H1 (cell line): ENCODE measurements around the gene ATP6AP1. TPM values are rescaled to one million over a fixed set of nuclear protein-coding genes. Genes with fewer than 3 reads are reported as not detected.

ENCODE experiments used
- CTCF ChIA-PET: fragments of 300-600 bp; sonication (Branson Sonifier 250); formaldehyde crosslinking; loops from one replicate; lab custom pipeline; 2021; ENCODE audit not compliant: partially characterized antibody; lab: Charles Lee
- POLR2A ChIA-PET: fragments of 300-600 bp; sonication (Branson Sonifier 250); formaldehyde crosslinking; loops from one replicate; lab custom pipeline; 2021; ENCODE audit warnings: inconsistent platforms; ENCODE audit not compliant: partially characterized antibody; lab: Charles Lee
- DNase-seq, 2 experiments: peaks; one replicate each; pipeline versions ENCODE4 v3.0.0 to v3.0.0-alpha.2; 2010 to 2022; ENCODE audit warnings: low spot score in 2 of 2, low read depth in 1 of 2, mixed read lengths in 1 of 2
- FAIRE-seq: peaks from 2 replicates; lab custom pipeline; 2011; peaks lifted over from hg19 to GRCh38; lab: Jason Lieb, UNC
- H2AFZ ChIP-seq: 2 replicates; pipeline ENCODE4 v1.8.1; 2012; ENCODE audit warnings: low read length, inconsistent platforms
- H2AK5ac ChIP-seq: 2 replicates; pipeline ENCODE4 v1.6.1; 2013; ENCODE audit warnings: low read depth, low read length
- H2BK120ac ChIP-seq: replicated peaks from 2 replicates; pipeline ENCODE3; 2013; ENCODE audit warnings: low read depth, low read length, inconsistent platforms
- H2BK12ac ChIP-seq: 2 replicates; pipeline ENCODE4 v1.6.1; 2013; ENCODE audit warnings: low read depth, low read length
- H2BK15ac ChIP-seq: 2 replicates; pipeline ENCODE4 v1.6.1; 2013; ENCODE audit warnings: low read length
- H2BK20ac ChIP-seq: 2 replicates; pipeline ENCODE4 v1.6.1; 2013; ENCODE audit warnings: low read length
- H2BK5ac ChIP-seq: 2 replicates; pipeline ENCODE4 v1.6.1; 2013; ENCODE audit warnings: low read depth, low read length
- H3K14ac ChIP-seq: 2 replicates; pipeline ENCODE4 v1.6.1; 2013; ENCODE audit warnings: inconsistent platforms; ENCODE audit not compliant: insufficient read length
- H3K18ac ChIP-seq: 2 replicates; pipeline ENCODE4 v1.6.1; 2013; ENCODE audit warnings: low read length; ENCODE audit errors: extremely low read depth
- H3K23ac ChIP-seq: 2 replicates; pipeline ENCODE4 v1.6.1; 2013; ENCODE audit warnings: inconsistent platforms; ENCODE audit not compliant: insufficient read length
- H3K23me2 ChIP-seq: 2 replicates; pipeline ENCODE4 v1.6.1; 2013; ENCODE audit warnings: low read depth, low read length
- H3K27ac ChIP-seq: 2 replicates; pipeline ENCODE4 v1.6.1; 2011; ENCODE audit warnings: low read depth, low read length, inconsistent platforms
- H3K27me3 ChIP-seq, 4 experiments: replicated peaks in 1 of 4; 1 replicate in 1 of 4; 2 replicates in 3 of 4; pipeline versions ENCODE4 v1.6.1 to v1.8.1; 2011 to 2013; ENCODE audit warnings: low read length in 3 of 4, mild to moderate bottlenecking in 3 of 4, inconsistent platforms in 2 of 4, mixed read lengths in 2 of 4, moderate library complexity in 1 of 4; ENCODE audit not compliant: control insufficient read depth in 3 of 4, insufficient read depth in 3 of 4; ENCODE audit errors: extremely low read depth in 1 of 4
- H3K36me3 ChIP-seq, 4 experiments: 2 replicates each; pipeline versions ENCODE4 v1.6.1 to v1.8.1; 2011 to 2013; ENCODE audit warnings: mild to moderate bottlenecking in 4 of 4, low read length in 3 of 4, moderate library complexity in 2 of 4, control low read depth in 1 of 4, inconsistent platforms in 1 of 4; ENCODE audit not compliant: insufficient read depth in 4 of 4, control insufficient read depth in 2 of 4
- H3K4ac ChIP-seq: replicated peaks from 2 replicates; pipeline ENCODE3; 2013; ENCODE audit warnings: low read length, low read depth, mixed read lengths, inconsistent platforms; ENCODE audit not compliant: insufficient read length
- H3K4me1 ChIP-seq, 4 experiments: replicated peaks in 1 of 4; 1 replicate in 1 of 4; 2 replicates in 3 of 4; pipeline versions ENCODE4 v1.6.1 to v1.8.1; 2011 to 2013; ENCODE audit warnings: low read length in 3 of 4, inconsistent platforms in 2 of 4, mixed read lengths in 1 of 4; ENCODE audit not compliant: insufficient read depth in 4 of 4, control insufficient read depth in 3 of 4
- H3K4me2 ChIP-seq, 2 experiments: 2 replicates each; pipeline versions ENCODE4 v1.6.1 to v1.8.1; 2011 to 2013; ENCODE audit warnings: low read depth in 2 of 2, low read length in 2 of 2, control low read depth in 1 of 2, inconsistent platforms in 1 of 2, mild to moderate bottlenecking in 1 of 2; ENCODE audit not compliant: insufficient read depth in 1 of 2
- H3K4me3 ChIP-seq, 4 experiments: fragments of 200-600, 300-600 bp in 1 of 4; sonication (generic), shearing (Covaris generic), sonication (Bioruptor Twin) in 1 of 4; 2 replicates each; pipeline versions ENCODE4 v1.5.1 to v1.8.1; 2011 to 2016; ENCODE audit warnings: low read length in 4 of 4, low read depth in 3 of 4, control low read depth in 2 of 4, inconsistent platforms in 2 of 4, mild to moderate bottlenecking in 2 of 4, mixed read lengths in 1 of 4, moderate library complexity in 1 of 4; ENCODE audit not compliant: insufficient read depth in 2 of 4; ENCODE audit errors: extremely low read depth in 1 of 4
- H3K56ac ChIP-seq: replicated peaks from 2 replicates; pipeline ENCODE3; 2013; ENCODE audit warnings: low read depth, mild to moderate bottlenecking, mixed read lengths, low read length, inconsistent platforms; ENCODE audit not compliant: insufficient read length
- H3K79me1 ChIP-seq: 2 replicates; pipeline ENCODE4 v1.6.1; 2013; ENCODE audit warnings: low read depth, low read length, control low read depth
- H3K79me2 ChIP-seq, 2 experiments: 2 replicates each; pipeline versions ENCODE4 v1.6.1 to v1.8.1; 2012 to 2013; ENCODE audit warnings: low read length in 2 of 2, mild to moderate bottlenecking in 2 of 2, inconsistent platforms in 1 of 2; ENCODE audit not compliant: insufficient read depth in 2 of 2, control insufficient read depth in 1 of 2
- H3K9ac ChIP-seq, 4 experiments: replicated peaks in 1 of 4; 1 replicate in 1 of 4; 2 replicates in 3 of 4; pipeline versions ENCODE4 v1.6.1 to v1.8.1; 2011 to 2013; ENCODE audit warnings: low read depth in 3 of 4, low read length in 3 of 4, control low read depth in 2 of 4, mild to moderate bottlenecking in 2 of 4, moderate library complexity in 2 of 4, inconsistent platforms in 1 of 4; ENCODE audit errors: extremely low read depth in 1 of 4
- H3K9me3 ChIP-seq, 2 experiments: 2 replicates each; pipeline versions ENCODE4 v1.6.1 to v1.8.1; 2012 to 2013; ENCODE audit warnings: mild to moderate bottlenecking in 2 of 2, moderate library complexity in 2 of 2, control low read depth in 1 of 2, inconsistent platforms in 1 of 2, low read depth in 1 of 2, low read length in 1 of 2, mixed read lengths in 1 of 2; ENCODE audit not compliant: insufficient read depth in 2 of 2
- H4K20me1 ChIP-seq, 2 experiments: replicated peaks in 1 of 2; 2 replicates each; pipeline versions ENCODE3 to v1.8.1; 2011 to 2013; ENCODE audit warnings: inconsistent platforms in 2 of 2, low read length in 2 of 2, mild to moderate bottlenecking in 1 of 2; ENCODE audit not compliant: insufficient read depth in 2 of 2, control insufficient read depth in 1 of 2
- H4K5ac ChIP-seq: 2 replicates; pipeline ENCODE4 v1.6.1; 2013; ENCODE audit warnings: low read length, low read depth, mixed read lengths, inconsistent platforms; ENCODE audit not compliant: insufficient read length
- H4K8ac ChIP-seq: 2 replicates; pipeline ENCODE4 v1.8.0; 2013; ENCODE audit warnings: mild to moderate bottlenecking, moderate library complexity, low read length, inconsistent platforms; ENCODE audit not compliant: insufficient read depth; ENCODE audit errors: extremely low read depth
- H4K91ac ChIP-seq: replicated peaks from 2 replicates; pipeline ENCODE3; 2013; ENCODE audit warnings: low read length, mixed read lengths, inconsistent platforms; ENCODE audit not compliant: insufficient read length
- CBX5 ChIP-seq: fragments of 300-800, 300-1000 bp; sonication (generic); IDR thresholded peaks from 2 replicates; pipeline ENCODE4 v1.7.1; 2016; ENCODE audit warnings: antibody characterized with exemption, low read length, low read depth
- EZH2 ChIP-seq: fragments of 200-600 bp; sonication (generic); IDR thresholded peaks from 2 replicates; pipeline ENCODE4 v1.7.1; 2012; ENCODE audit warnings: low read depth, mild to moderate bottlenecking, moderate library complexity, low read length, inconsistent platforms; ENCODE audit not compliant: severe bottlenecking
- GABPA ChIP-seq: IDR thresholded peaks from 2 replicates; pipeline ENCODE4 v1.6.1; 2011; ENCODE audit warnings: mild to moderate bottlenecking, low read length, moderate library complexity, borderline replicate concordance; ENCODE audit not compliant: insufficient read depth
- JUND ChIP-seq: IDR thresholded peaks from 2 replicates; pipeline ENCODE4 v1.6.1; 2011; ENCODE audit warnings: mild to moderate bottlenecking, improper control_type of control experiment, low read length
- YY1 ChIP-seq: IDR thresholded peaks from 2 replicates; pipeline ENCODE4 v1.6.1; 2011; ENCODE audit warnings: low read depth, mild to moderate bottlenecking, low read length
- WGBS, 2 experiments: shearing (Covaris generic) in 1 of 2; methylation state at CpG; one replicate each; pipeline versions ENCODE4 v1.1.6 to v1.1.7; 2013 to 2015; ENCODE audit warnings: low lambda C conversion rate in 2 of 2, mixed read lengths in 2 of 2, inconsistent platforms in 1 of 2, low coverage in 1 of 2, missing lambda C conversion rate in 1 of 2; ENCODE audit not compliant: insufficient replicate concordance in 2 of 2, insufficient coverage in 1 of 2, insufficient read length in 1 of 2; ENCODE audit errors: extremely low coverage in 1 of 2, missing lambda C conversion rate in 1 of 2; 5-methylcytosine and 5-hydroxymethylcytosine counted together
- long read RNA-seq, 2 experiments: library from RNA in 1 of 2; library from capped mRNA in 1 of 2; stranded (forward); transcript quantifications; one replicate each; pipeline ENCODE4 v2.0.0, GENCODE V29; 2021; ENCODE audit warnings: inconsistent platforms in 1 of 2
- polyA minus RNA-seq, 3 experiments: library from RNA; depleted of rRNA, polyadenylated mRNA; stranded (reverse); fragments of >200 nt; gene quantifications; 1 replicate in 2 of 3; 2 replicates in 1 of 3; pipeline ENCODE4 v1.2.3, GENCODE V29; 2011
- polyA plus RNA-seq, 7 experiments: library from polyadenylated mRNA; depleted of rRNA in 3 of 7; stranded (reverse) in 5 of 7; unstranded in 2 of 7; fragments of >200 nt in 5 of 7; fragments of 200-250 nt in 2 of 7; gene quantifications; 1 replicate in 5 of 7; 2 replicates in 1 of 7; 4 replicates in 1 of 7; pipeline versions ENCODE4 v1.2.1 to v1.2.3, GENCODE V29; 2011 to 2013; ENCODE audit warnings: missing spikeins in 2 of 7, mixed read lengths in 2 of 7
- total RNA-seq: library from RNA; stranded (reverse); fragmentation: NEBNext Ultra II Directional; extraction: Animal tissue kit (Norgen Biotek cat#: 25700); gene quantifications from 2 replicates; pipeline ENCODE4 v1.2.1, GENCODE V29; 2021

Gene ATP6AP1, protein sequence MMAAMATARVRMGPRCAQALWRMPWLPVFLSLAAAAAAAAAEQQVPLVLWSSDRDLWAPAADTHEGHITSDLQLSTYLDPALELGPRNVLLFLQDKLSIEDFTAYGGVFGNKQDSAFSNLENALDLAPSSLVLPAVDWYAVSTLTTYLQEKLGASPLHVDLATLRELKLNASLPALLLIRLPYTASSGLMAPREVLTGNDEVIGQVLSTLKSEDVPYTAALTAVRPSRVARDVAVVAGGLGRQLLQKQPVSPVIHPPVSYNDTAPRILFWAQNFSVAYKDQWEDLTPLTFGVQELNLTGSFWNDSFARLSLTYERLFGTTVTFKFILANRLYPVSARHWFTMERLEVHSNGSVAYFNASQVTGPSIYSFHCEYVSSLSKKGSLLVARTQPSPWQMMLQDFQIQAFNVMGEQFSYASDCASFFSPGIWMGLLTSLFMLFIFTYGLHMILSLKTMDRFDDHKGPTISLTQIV
- 44.6 and 46.7 TPM in 2 replicates for total RNA-seq
- polyA plus RNA-seq (2011; rRNA removed): 80.8 and 87.8 TPM in 2 replicates
- polyA plus RNA-seq (2011; cell fraction: cytosol; rRNA removed): 58.9 TPM
- 94.7 TPM for polyA plus RNA-seq (2011; cell fraction: nucleus; rRNA removed)
- 46.4 to 57.5 TPM (median 56.2 TPM) in 4 replicates for polyA plus RNA-seq (2012, experiment 1 of 2)
- 65.0 TPM for polyA plus RNA-seq (2012, experiment 2 of 2)
- 70.2 TPM for polyA plus RNA-seq (2013, experiment 1 of 2)
- polyA plus RNA-seq (2013, experiment 2 of 2): 69.9 TPM
- 45.2 and 52.0 TPM in 2 replicates for polyA minus RNA-seq (2011; rRNA and poly(A)+ RNA removed)
- 37.4 TPM for polyA minus RNA-seq (2011; cell fraction: cytosol; rRNA and poly(A)+ RNA removed)
- 21.0 TPM for polyA minus RNA-seq (2011; cell fraction: nucleus; rRNA and poly(A)+ RNA removed)
- long read RNA-seq, experiment 1, transcript ATP6AP1-201 (10 exons, 2,099 nt): major isoform, 33 of 60 reads
- long read RNA-seq, experiment 1, partial matches to known transcripts: 17 of 60 reads
- long read RNA-seq, experiment 1, other reads (novel, unspliced or antisense): 8 of 60 reads
- long read RNA-seq, experiment 2, partial matches to known transcripts: 13 of 13 reads
- long read RNA-seq, experiment 2, other reads (novel, unspliced or antisense): 0 of 13 reads

DNA sequence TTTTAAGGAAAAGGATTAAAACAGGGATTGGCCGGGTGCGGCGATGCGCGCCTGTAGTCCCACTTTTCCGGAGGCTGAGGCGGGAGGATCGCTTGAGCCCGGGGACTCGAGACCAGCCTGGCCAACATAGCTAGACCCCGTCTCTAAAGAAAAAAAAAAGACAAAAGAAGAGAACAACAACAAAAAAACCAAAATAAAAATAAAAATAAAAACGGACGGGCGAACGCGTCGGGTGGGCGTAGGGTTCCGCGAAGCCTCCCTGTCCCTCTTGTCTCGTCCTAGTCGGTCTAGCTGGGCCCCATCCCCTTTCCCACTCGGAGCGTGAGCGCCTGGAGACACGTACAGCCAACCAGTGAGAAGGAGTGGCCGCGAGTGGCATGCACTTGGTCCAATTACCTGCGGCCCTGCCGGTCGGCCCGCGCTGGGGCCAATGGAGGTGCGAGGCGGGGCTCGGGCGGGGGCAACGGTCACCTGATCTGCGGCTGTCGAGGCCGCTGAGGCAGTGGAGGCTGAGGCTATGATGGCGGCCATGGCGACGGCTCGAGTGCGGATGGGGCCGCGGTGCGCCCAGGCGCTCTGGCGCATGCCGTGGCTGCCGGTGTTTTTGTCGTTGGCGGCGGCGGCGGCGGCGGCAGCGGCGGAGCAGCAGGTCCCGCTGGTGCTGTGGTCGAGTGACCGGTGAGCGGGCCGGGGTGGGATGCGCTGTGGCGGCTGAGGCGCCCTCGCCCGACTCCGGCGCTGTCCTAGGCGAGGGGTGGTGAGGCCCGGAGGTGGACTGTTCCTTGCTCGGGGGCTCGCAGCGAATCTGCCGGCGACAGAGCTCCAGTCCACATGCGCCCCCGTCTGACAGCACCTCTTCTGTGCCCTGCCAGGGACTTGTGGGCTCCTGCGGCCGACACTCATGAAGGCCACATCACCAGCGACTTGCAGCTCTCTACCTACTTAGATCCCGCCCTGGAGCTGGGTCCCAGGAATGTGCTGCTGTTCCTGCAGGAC is at the start of gene ATP6AP1:
ATP6AP1 (plus strand) TSS at position 502 of the 996 bp plus-strand sequence; CDS start at position 518, 16 bp downstream.
- H2AFZ ChIP-seq: no peak within 1 kb of the TSS
- WGBS, 2 experiments: 6% methylated on average over 18 of the region's 87 CpGs; no CpG with 5 or more reads in 1 of the 2 experiments
- TF ChIP-seq JUND (no peak), EZH2 (no peak), YY1 (peak; percentile 90), GABPA (no peak), CBX5 (no peak)

More for the DNA sequence above, at the start of gene ATP6AP1:
- no peak within 1 kb of the TSS for H2BK120ac ChIP-seq
- H4K8ac ChIP-seq: peak within 1 kb of the TSS; percentile 25; the same call in 1 of the 2 replicates
- CTCF ChIA-PET: interaction anchor here (0.5 to 1.5 kb wide), 5 partner anchors 19 to 486 kb away, joined by 3 to 4 read pairs (median 3); no protein-coding TSS in a partner anchor
- no peak within 1 kb of the TSS for H4K91ac ChIP-seq
- no peaks in the 10 kb centered on the region for H3K9me3 ChIP-seq
- H3K79me2 ChIP-seq: peaks cover 3 to 9% of the 10 kb centered on the region in 2 experiments; a peak in 2 of 4 replicates
- H3K56ac ChIP-seq: no peak within 1 kb of the TSS
- peak in 1 of 2 experiments; percentile 83 for DNase-seq
- peaks cover 4% of the 10 kb centered on the region; the same call in 1 of the 2 replicates for H3K23me2 ChIP-seq
- H3K4me3 ChIP-seq: peak within 1 kb of the TSS; percentile 30 to 84 (median 56)
- no peak for FAIRE-seq
- H2BK5ac ChIP-seq: no peak within 1 kb of the TSS
- no peaks in the 10 kb centered on the region for H3K27me3 ChIP-seq
- 0 out of 2 replicates have a peak within 1 kb of the TSS, but pooled peaks have one; percentile 39 for H2AK5ac ChIP-seq
- H3K23ac ChIP-seq: no peak within 1 kb of the TSS
- no peak within 1 kb of the TSS for H3K4ac ChIP-seq
- H2BK12ac ChIP-seq: no peak within 1 kb of the TSS
- H3K14ac ChIP-seq: no peak within 1 kb of the TSS
- no peak within 1 kb of the TSS for H3K27ac ChIP-seq
- H2BK20ac ChIP-seq: no peak within 1 kb of the TSS
- H3K4me2 ChIP-seq: peak within 1 kb of the TSS; percentile 66 to 82
- no peaks in the 10 kb centered on the region for H3K79me1 ChIP-seq
- no peak within 1 kb of the TSS for H4K5ac ChIP-seq
- H3K36me3 ChIP-seq: peaks cover 0 to 9% (median 7%) of the 10 kb centered on the region in 4 experiments; a peak in 5 of 8 replicates
- no peak within 1 kb of the TSS; the same call in 1 of the 2 replicates for H3K18ac ChIP-seq
- peaks cover 0 to 4% of the 10 kb centered on the region in 2 experiments for H4K20me1 ChIP-seq
- H3K9ac ChIP-seq: peak within 1 kb of the TSS in 3 of 4 experiments; percentile 22 to 79 (median 64); a peak in 4 of 7 replicates
- H3K4me1 ChIP-seq: no peaks in the 10 kb centered on the region
- POLR2A ChIA-PET: interaction anchor here (1.1 to 3.8 kb wide), 7 partner anchors 15 to 80 kb away, joined by 3 to 31 read pairs (median 4); partner anchors contain the start of genes DNASE1L1, FAM50A and RPL10
- H2BK15ac ChIP-seq: no peak within 1 kb of the TSS
